AG04449 (cell line): ENCODE results near the gene PDIA3.

Source experiments
- CTCF ChIA-PET: fragments of 350-600 bp; formaldehyde crosslinking; extraction: SDS; loops from one replicate; lab custom pipeline; 2021; ENCODE audit warnings: antibody characterized with exemption; lab: Yijun Ruan, JAX
- POLR2A ChIA-PET: fragments of 400-600, 350-600 bp; formaldehyde crosslinking; extraction: SDS; loops from one replicate; lab custom pipeline; 2020; ENCODE audit warnings: antibody characterized with exemption, inconsistent platforms; lab: Yijun Ruan, JAX
- DNase-seq: peaks from one replicate; pipeline ENCODE4 v3.0.0-alpha.2; 2010; ENCODE audit warnings: low read depth, low spot score
- H3K4me3 ChIP-seq: 2 replicates; pipeline ENCODE4 v1.5.1; 2011; ENCODE audit warnings: low read depth, mild to moderate bottlenecking, control low read depth, low read length
- TF ChIP-seq, protein P1 (sequence below): IDR thresholded peaks from one replicate; pipeline ENCODE4 v1.5.1; 2011; ENCODE audit warnings: mild to moderate bottlenecking, moderate library complexity, low read length, control low read depth, inconsistent platforms; ENCODE audit not compliant: insufficient read depth; ENCODE audit errors: missing control alignments

PDIA3 gene

GRCh38 chr15:43776718-43777266, 30.6 kb downstream of the PDIA3 start, which contains the start of gene ELL3:
Gene ELL3 (minus strand): TSS chr15:43776966. CDS start chr15:43776901, 65 bp downstream.
- ChIA-PET POLR2A (interaction anchor here (0.5 to 1.5 kb wide), 7 partner anchors 12 to 733 kb away, joined by 3 to 8 read pairs (median 3); partner anchors contain the start of genes HYPK and SERINC4), CTCF (interaction anchor here (0.9 to 4.4 kb wide), 9 partner anchors 8 to 491 kb away, joined by 3 to 34 read pairs (median 7); partner anchors contain the start of gene SERF2)
- peak within 1 kb of the TSS; percentile 73 for H3K4me3 ChIP-seq
- DNase-seq = no peak
- TF ChIP-seq, protein P1, sequence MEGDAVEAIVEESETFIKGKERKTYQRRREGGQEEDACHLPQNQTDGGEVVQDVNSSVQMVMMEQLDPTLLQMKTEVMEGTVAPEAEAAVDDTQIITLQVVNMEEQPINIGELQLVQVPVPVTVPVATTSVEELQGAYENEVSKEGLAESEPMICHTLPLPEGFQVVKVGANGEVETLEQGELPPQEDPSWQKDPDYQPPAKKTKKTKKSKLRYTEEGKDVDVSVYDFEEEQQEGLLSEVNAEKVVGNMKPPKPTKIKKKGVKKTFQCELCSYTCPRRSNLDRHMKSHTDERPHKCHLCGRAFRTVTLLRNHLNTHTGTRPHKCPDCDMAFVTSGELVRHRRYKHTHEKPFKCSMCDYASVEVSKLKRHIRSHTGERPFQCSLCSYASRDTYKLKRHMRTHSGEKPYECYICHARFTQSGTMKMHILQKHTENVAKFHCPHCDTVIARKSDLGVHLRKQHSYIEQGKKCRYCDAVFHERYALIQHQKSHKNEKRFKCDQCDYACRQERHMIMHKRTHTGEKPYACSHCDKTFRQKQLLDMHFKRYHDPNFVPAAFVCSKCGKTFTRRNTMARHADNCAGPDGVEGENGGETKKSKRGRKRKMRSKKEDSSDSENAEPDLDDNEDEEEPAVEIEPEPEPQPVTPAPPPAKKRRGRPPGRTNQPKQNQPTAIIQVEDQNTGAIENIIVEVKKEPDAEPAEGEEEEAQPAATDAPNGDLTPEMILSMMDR = no peak

DNA sequence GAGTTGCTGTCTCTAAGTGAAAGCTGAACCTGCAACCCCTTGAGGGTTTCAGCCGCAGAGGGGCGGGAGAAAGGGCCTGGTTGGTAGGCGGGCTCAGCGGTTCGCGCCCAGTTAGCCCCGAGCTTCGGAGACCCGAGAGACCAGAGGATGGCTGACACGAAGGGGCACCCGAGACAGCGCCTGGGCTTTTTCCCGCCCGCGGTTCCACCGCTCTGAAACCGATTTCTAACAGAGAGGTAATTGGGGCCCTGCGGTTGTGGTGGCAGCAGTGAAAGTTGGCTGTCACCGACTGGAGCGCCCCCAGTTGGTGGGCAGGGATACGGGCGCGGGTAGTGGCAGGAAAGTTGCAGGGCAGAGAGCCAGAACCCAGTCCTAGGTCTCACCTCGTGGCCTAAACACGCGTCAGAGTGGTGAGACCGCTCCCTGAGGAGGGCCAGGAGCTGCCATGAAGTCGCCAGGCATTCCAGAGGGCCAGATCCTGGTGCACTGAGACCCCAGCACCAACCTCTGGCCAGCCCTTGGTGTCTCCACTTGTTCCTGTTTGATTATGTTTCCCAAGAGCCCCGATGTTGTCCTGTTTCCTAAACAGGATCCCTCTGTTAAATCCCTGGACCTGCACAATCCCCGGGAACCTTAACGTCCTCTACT, 31.2 kb downstream of the PDIA3 start:
- POLR2A ChIA-PET = interaction anchor here (0.8 to 1.5 kb wide), 5 partner anchors 11 to 23 kb away, joined by 3 to 8 read pairs (median 5); partner anchors contain the start of genes HYPK and SERINC4
- DNase-seq = no peak
- H3K4me3 ChIP-seq = peak overlapping the region; percentile 73
- TF ChIP-seq, protein P1 = peak; percentile 83
- CTCF ChIA-PET = interaction anchor here (0.7 to 4.4 kb wide), 10 partner anchors 9 to 492 kb away, joined by 3 to 34 read pairs (median 6); partner anchors contain the start of gene SERF2

DNA sequence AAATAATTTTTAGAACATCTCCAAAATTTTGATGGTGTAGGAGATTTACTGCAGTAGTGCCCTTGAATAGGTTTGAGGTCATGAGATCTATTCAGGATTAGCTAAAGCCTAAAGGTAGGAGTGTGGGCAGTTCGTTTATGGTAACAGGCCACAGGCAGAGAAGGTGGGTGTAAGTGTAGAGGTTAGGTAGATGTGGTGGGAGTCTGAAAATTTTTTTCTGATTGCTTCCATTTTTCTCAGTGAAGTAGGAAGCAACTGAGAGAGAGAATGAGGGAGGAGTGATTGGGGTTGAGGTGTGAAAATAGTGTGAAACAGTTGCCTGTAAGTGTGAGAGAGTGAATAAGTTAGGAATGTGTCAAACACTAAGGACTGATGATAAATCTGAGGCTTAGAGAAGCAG, 32.8 kb downstream of the PDIA3 start:
- POLR2A ChIA-PET = no interaction called here

DNA sequence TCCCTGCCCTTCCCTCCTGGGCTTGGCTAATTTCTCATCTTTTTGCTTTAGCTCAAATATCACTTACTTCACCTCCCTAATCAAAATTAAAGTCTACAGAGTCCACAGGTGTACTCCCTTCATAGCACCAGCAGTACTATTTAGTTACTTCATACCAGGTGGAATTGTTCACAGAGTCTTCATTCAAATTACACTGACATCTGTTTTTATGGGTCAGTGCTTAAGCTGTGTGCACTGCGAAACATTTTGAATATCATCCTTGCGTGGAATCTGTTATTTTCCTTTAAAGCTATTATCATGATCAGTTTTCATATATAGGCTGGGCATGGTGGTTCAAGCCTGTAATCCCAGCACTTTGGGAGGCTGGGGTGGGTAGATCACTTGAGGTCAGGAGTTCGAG, 43.2 kb downstream of the PDIA3 start:
- TF ChIP-seq, protein P1 = no peak
- ChIA-PET POLR2A (interaction anchor here (1.2 to 2.3 kb wide), 2 partner anchors 11 to 13 kb away, joined by 4 to 8 read pairs; partner anchors contain the start of genes ELL3, HYPK and SERINC4), CTCF (interaction anchor here (1.3 to 4.5 kb wide), 4 partner anchors 8 to 25 kb away, joined by 3 to 34 read pairs (median 6); partner anchors contain the start of gene ELL3)
- no peak for DNase-seq
- H3K4me3 ChIP-seq = no peak overlapping the region

More for the DNA sequence above, 32.8 kb downstream of the PDIA3 start:
- no peak overlapping the region for H3K4me3 ChIP-seq
- TF ChIP-seq, protein P1 = no peak
- CTCF ChIA-PET = interaction anchor here (0.9 to 4.4 kb wide), 3 partner anchors 9 to 15 kb away, joined by 4 to 34 read pairs (median 20); no protein-coding TSS in a partner anchor
- DNase-seq = no peak

DNA sequence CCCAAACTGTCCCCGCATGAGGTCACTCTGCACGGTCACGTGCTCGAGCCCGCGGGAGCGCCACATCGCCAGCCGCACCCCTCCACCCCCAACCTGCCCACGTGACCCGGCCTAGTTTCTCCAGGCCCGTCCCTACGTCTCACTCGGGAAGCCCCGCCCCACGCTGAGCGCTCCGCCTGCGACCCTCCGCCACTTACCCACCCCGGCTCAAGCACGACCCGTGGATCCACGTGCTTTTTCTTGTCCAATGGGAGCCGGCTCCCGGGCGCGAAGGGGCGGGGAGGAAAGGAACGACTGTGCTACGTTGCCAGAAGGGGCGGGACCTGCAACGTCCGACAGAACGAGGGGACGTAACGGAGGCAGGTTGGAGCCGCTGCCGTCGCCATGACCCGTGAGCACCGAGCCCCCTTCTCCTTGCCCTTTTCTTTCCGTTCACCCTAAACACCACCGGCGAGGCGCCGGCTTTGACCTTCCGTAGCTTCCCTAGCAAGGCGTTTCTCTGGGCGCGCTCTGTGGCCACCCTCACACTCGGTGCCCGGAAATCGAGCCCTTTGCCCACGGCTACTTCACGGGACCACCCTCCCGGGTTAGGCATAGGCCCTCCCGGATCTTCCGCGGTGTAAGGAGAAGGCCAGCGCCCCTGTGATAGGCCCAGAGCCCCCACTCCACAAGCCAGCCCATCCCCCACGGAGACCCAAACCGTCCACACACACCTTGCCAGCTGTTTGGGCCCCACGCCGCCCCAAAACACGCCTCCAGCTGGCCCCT, 45.9 kb downstream of the PDIA3 start, which contains the start of gene SERF2:
TSS of gene SERF2 (plus strand) at position 328 of the 768 bp plus-strand sequence. CDS start at position 385, 57 bp downstream.
- CTCF ChIA-PET = interaction anchor here (1.2 to 4.1 kb wide), 4 partner anchors 11 to 21 kb away, joined by 3 to 20 read pairs (median 12); partner anchors contain the start of gene ELL3
- TF ChIP-seq, protein P1 = no peak
- POLR2A ChIA-PET = interaction anchor here (0.6 to 1.1 kb wide), 3 partner anchors 8 to 1690 kb away, joined by 3 to 5 read pairs (median 4); partner anchors contain the start of genes HYPK and MFAP1
- peak within 1 kb of the TSS; percentile 100 for H3K4me3 ChIP-seq
- peak; percentile 96 for DNase-seq
